NCI-H510A treated with DMSO at 0.1 percent for 48 hours (cell line): Measurements from ENCODE around the gene ZNF565.
"Not testable (repeated sequence)": the region's sequence is repeated elsewhere in the genome, so short reads cannot be mapped to it uniquely, and the experiment has no call there.

Source experiments
- DNase-seq: peaks from one replicate; lab custom pipeline; 2025; lab: John Stamatoyannopoulos, UW

Gene ZNF565

GRCh38 chr19:36150586-36150985, 63.9 kb downstream of the ZNF565 start:
- DNase-seq, result no peak

- DNase-seq, result no peak
These were observed 64.6 kb downstream of the ZNF565 start for GRCh38 chr19:36149673-36150406.

GRCh38 chr19:36144624-36145023, 69.8 kb downstream of the ZNF565 start:
- no peak for DNase-seq

GRCh38 chr19:36142496-36142895, 72.0 kb downstream of the ZNF565 start:
- no peak for DNase-seq

- DNase-seq, result no peak
These were observed 72.4 kb downstream of the ZNF565 start for GRCh38 chr19:36142046-36142445.

- DNase-seq, result peak; percentile 41
These were observed 73.2 kb downstream of the ZNF565 start for GRCh38 chr19:36141039-36141927.

GRCh38 chr19:36140304-36141038, 74.0 kb downstream of the ZNF565 start:
- peak; percentile 40 for DNase-seq

GRCh38 chr19:36139473-36140303, 74.8 kb downstream of the ZNF565 start, which contains the start of gene CAPNS1:
TSS of gene CAPNS1 (plus strand) at chr19:36140066. CDS start at chr19:36141012, 946 bp downstream.
- DNase-seq, result peak; percentile 90

- DNase-seq, result no peak
These were observed 75.4 kb downstream of the ZNF565 start for GRCh38 chr19:36139120-36139472.

- DNase-seq, result peak; percentile 9
These were observed 77.3 kb downstream of the ZNF565 start for GRCh38 chr19:36136964-36137686.

- not testable (repeated sequence) for DNase-seq
These were observed 79.6 kb downstream of the ZNF565 start for GRCh38 chr19:36134867-36135266.
